Prostate gland (tissue), 2 donors: ENCODE data around the gene ALG11.

Source experiments
- CTCF ChIP-seq, 4 experiments: fragments of 200-600 bp in 2 of 4; fragments of 450-650 bp in 2 of 4; sonication (generic) in 2 of 4; IDR thresholded peaks; 1 replicate in 3 of 4; 2 replicates in 1 of 4; pipeline ENCODE4 v1.5.1; 2016 to 2019; ENCODE audit warnings: antibody characterized with exemption in 4 of 4, mild to moderate bottlenecking in 2 of 4, moderate library complexity in 2 of 4
- POLR2AphosphoS5 ChIP-seq: sonication (generic); formaldehyde crosslinking; IDR thresholded peaks from one replicate; pipeline ENCODE4 v1.6.1; 2017; ENCODE audit warnings: antibody characterized with exemption

- TF ChIP-seq CTCF (IDR thresholded peaks at IDR 0.05), result no peak
- no peak for TF ChIP-seq POLR2AphosphoS5
Measured at GRCh38 chr13:51978796-51979556, 33.2 kb upstream of the ALG11 start.
